Activated CD4-positive, alpha-beta memory T cell treated with anti-CD3 and anti-CD28 coated beads, Interleukin-2, amount 10 ng/mL, durations not matched to agents 7 days and 5 days (primary cell): ENCODE results near the gene PIK3AP1. TPM values are rescaled to one million over a fixed set of nuclear protein-coding genes. Genes with fewer than 3 reads are reported as not detected.
A peak's percentile ranks its signal among the peaks of the same experiment; 100 is the strongest.
"Not testable (repeated sequence)": the region's sequence is repeated elsewhere in the genome, so short reads cannot be mapped to it uniquely, and the experiment has no call there.

ENCODE experiments used
- CTCF ChIA-PET: fragments of 350-600 bp; sonication (Branson Sonifier 250); formaldehyde crosslinking; loops from one replicate; lab custom pipeline; 2021; ENCODE audit warnings: antibody characterized with exemption, inconsistent platforms; lab: Charles Lee
- POLR2A ChIA-PET: fragments of 350-600 bp; sonication (Branson Sonifier 250); formaldehyde crosslinking; loops from one replicate; lab custom pipeline; 2021; ENCODE audit warnings: antibody characterized with exemption; lab: Charles Lee
- DNase-seq: peaks from one replicate; pipeline ENCODE4 v3.0.0-alpha.2; 2020
- H3K27ac Mint-ChIP-seq: one replicate; pipeline ENCODE4 v1.8.0; 2021; ENCODE audit warnings: mild to moderate bottlenecking, mixed read lengths
- H3K27me3 Mint-ChIP-seq: one replicate; pipeline ENCODE4 v1.8.0; 2021; ENCODE audit warnings: mixed read lengths
- H3K36me3 Mint-ChIP-seq: one replicate; pipeline ENCODE4 v1.8.0; 2021; ENCODE audit warnings: low read depth, mixed read lengths
- H3K4me1 Mint-ChIP-seq: one replicate; pipeline ENCODE4 v1.8.0; 2021; ENCODE audit warnings: mixed read lengths
- H3K4me3 Mint-ChIP-seq: one replicate; pipeline ENCODE4 v1.8.0; 2021; ENCODE audit warnings: mild to moderate bottlenecking, mixed read lengths
- H3K9me3 Mint-ChIP-seq: one replicate; pipeline ENCODE4 v1.8.0; 2021; ENCODE audit warnings: mixed read lengths
- total RNA-seq, 2 experiments: library from RNA; stranded (reverse); gene quantifications; one replicate each; pipeline ENCODE4 v1.2.3, GENCODE V29; 2021

The PIK3AP1 gene
- total RNA-seq, 2 experiments from 2014 or later, result 5.7 to 6.6 TPM

GRCh38 chr10:96747734-96748550 lies 27.6 kb upstream of the PIK3AP1 start:
- ChIA-PET POLR2A (no interaction called here), CTCF (interaction anchor here (0.6 to 1.3 kb wide), 2 partner anchors 43 to 225 kb away, joined by 3 read pairs; no protein-coding TSS in a partner anchor)
- Mint-ChIP-seq H3K4me3 (no peak overlapping the region), H3K9me3 (no peaks in the 10 kb centered on the region), H3K27ac (no peak overlapping the region), H3K4me1 (peaks cover 15% of the 10 kb centered on the region), H3K36me3 (no peaks in the 10 kb centered on the region), H3K27me3 (peaks cover 3% of the 10 kb centered on the region)
- no peak for DNase-seq

GRCh38 chr10:96746503-96746902 lies 26.2 kb upstream of the PIK3AP1 start:
- no peaks in the 10 kb centered on the region for H3K9me3 Mint-ChIP-seq
- ChIA-PET POLR2A (no interaction called here), CTCF (no interaction called here)
- DNase-seq, result no peak
- H3K27ac Mint-ChIP-seq, result no peak overlapping the region
- H3K27me3 Mint-ChIP-seq, result peaks cover 5% of the 10 kb centered on the region
- no peak overlapping the region for H3K4me3 Mint-ChIP-seq
- peaks cover 15% of the 10 kb centered on the region for H3K4me1 Mint-ChIP-seq
- H3K36me3 Mint-ChIP-seq, result no peaks in the 10 kb centered on the region

- no peak for DNase-seq
- ChIA-PET POLR2A (no interaction called here), CTCF (no interaction called here)
- Mint-ChIP-seq H3K4me1 (peaks cover 15% of the 10 kb centered on the region), H3K27ac (no peak overlapping the region), H3K27me3 (peaks cover 5% of the 10 kb centered on the region), H3K4me3 (no peak overlapping the region), H3K9me3 (no peaks in the 10 kb centered on the region), H3K36me3 (no peaks in the 10 kb centered on the region)
These were observed 25.6 kb upstream of the PIK3AP1 start for GRCh38 chr10:96745950-96746349.

GRCh38 chr10:96743988-96744585 lies 23.8 kb upstream of the PIK3AP1 start:
- ChIA-PET POLR2A (no interaction called here), CTCF (interaction anchor here (1.0 kb wide), 1 partner anchor 22 kb away, joined by 3 read pairs; no protein-coding TSS in a partner anchor)
- Mint-ChIP-seq H3K9me3 (no peaks in the 10 kb centered on the region), H3K27ac (no peak overlapping the region), H3K4me3 (no peak overlapping the region), H3K4me1 (peaks cover 15% of the 10 kb centered on the region), H3K27me3 (peaks cover 7% of the 10 kb centered on the region), H3K36me3 (no peaks in the 10 kb centered on the region)
- DNase-seq, result no peak

GRCh38 chr10:96741557-96741956 lies 21.2 kb upstream of the PIK3AP1 start:
- CTCF ChIA-PET, H3K27ac Mint-ChIP-seq, DNase-seq, H3K4me3 Mint-ChIP-seq, POLR2A ChIA-PET, H3K27me3 Mint-ChIP-seq, H3K4me1 Mint-ChIP-seq, H3K9me3 Mint-ChIP-seq, H3K36me3 Mint-ChIP-seq: not testable (repeated sequence)

- Mint-ChIP-seq H3K4me3 (no peak overlapping the region), H3K27me3 (peaks cover 8% of the 10 kb centered on the region), H3K4me1 (peaks cover 2% of the 10 kb centered on the region), H3K27ac (no peak overlapping the region), H3K36me3 (no peaks in the 10 kb centered on the region), H3K9me3 (no peaks in the 10 kb centered on the region)
- POLR2A ChIA-PET, result no interaction called here
- CTCF ChIA-PET, result no interaction called here
- no peak for DNase-seq
These were observed 20.4 kb upstream of the PIK3AP1 start for GRCh38 chr10:96740579-96741281.

GRCh38 chr10:96740141-96740540 lies 19.8 kb upstream of the PIK3AP1 start:
- Mint-ChIP-seq H3K27me3 (peaks cover 6% of the 10 kb centered on the region), H3K4me3 (no peak overlapping the region), H3K36me3 (no peaks in the 10 kb centered on the region), H3K4me1 (peaks cover 2% of the 10 kb centered on the region), H3K27ac (no peak overlapping the region), H3K9me3 (no peaks in the 10 kb centered on the region)
- ChIA-PET POLR2A (no interaction called here), CTCF (no interaction called here)
- no peak for DNase-seq

GRCh38 chr10:96737307-96737902 lies 17.1 kb upstream of the PIK3AP1 start:
- H3K27me3 Mint-ChIP-seq, POLR2A ChIA-PET, H3K36me3 Mint-ChIP-seq, DNase-seq, H3K27ac Mint-ChIP-seq, H3K4me3 Mint-ChIP-seq, H3K9me3 Mint-ChIP-seq, CTCF ChIA-PET, H3K4me1 Mint-ChIP-seq: not testable (repeated sequence)

GRCh38 chr10:96724621-96725020 lies 4.3 kb upstream of the PIK3AP1 start:
- no peaks in the 10 kb centered on the region for H3K9me3 Mint-ChIP-seq
- ChIA-PET CTCF (no interaction called here), POLR2A (no interaction called here)
- no peak overlapping the region for H3K4me3 Mint-ChIP-seq
- H3K4me1 Mint-ChIP-seq, result peaks cover 14% of the 10 kb centered on the region
- no peak for DNase-seq
- no peak overlapping the region for H3K27ac Mint-ChIP-seq
- H3K36me3 Mint-ChIP-seq, result no peaks in the 10 kb centered on the region
- peaks cover 14% of the 10 kb centered on the region for H3K27me3 Mint-ChIP-seq

GRCh38 chr10:96721207-96721572 lies 876 bp upstream of the PIK3AP1 start:
- ChIA-PET POLR2A (interaction anchor here (0.8 kb wide), 1 partner anchor 111 kb away, joined by 3 read pairs; the partner anchor contains the start of gene LCOR), CTCF (interaction anchor here (0.6 to 1.5 kb wide), 2 partner anchors 23 to 672 kb away, joined by 3 read pairs; no protein-coding TSS in a partner anchor)
- Mint-ChIP-seq H3K4me3 (peak overlapping the region; percentile 70), H3K27me3 (peaks cover 12% of the 10 kb centered on the region), H3K4me1 (peaks cover 19% of the 10 kb centered on the region), H3K36me3 (no peaks in the 10 kb centered on the region), H3K27ac (no peak overlapping the region), H3K9me3 (no peaks in the 10 kb centered on the region)
- no peak for DNase-seq

- peak; percentile 47 for DNase-seq
- Mint-ChIP-seq H3K27me3 (peaks cover 12% of the 10 kb centered on the region), H3K4me3 (peak overlapping the region; percentile 81), H3K27ac (no peak overlapping the region), H3K9me3 (no peaks in the 10 kb centered on the region), H3K4me1 (peaks cover 19% of the 10 kb centered on the region), H3K36me3 (no peaks in the 10 kb centered on the region)
- POLR2A ChIA-PET, result no interaction called here
- CTCF ChIA-PET, result no interaction called here
These were observed 378 bp downstream of the PIK3AP1 start for GRCh38 chr10:96719850-96720421.

GRCh38 chr10:96719200-96719599 lies 1.1 kb downstream of the PIK3AP1 start:
- Mint-ChIP-seq H3K36me3 (no peaks in the 10 kb centered on the region), H3K9me3 (no peaks in the 10 kb centered on the region), H3K4me3 (peak overlapping the region; percentile 81), H3K27ac (no peak overlapping the region), H3K4me1 (peaks cover 19% of the 10 kb centered on the region), H3K27me3 (peaks cover 12% of the 10 kb centered on the region)
- CTCF ChIA-PET, result no interaction called here
- POLR2A ChIA-PET, result no interaction called here
- DNase-seq, result no peak
